IPS-11a (cell line): ENCODE data around the gene CDH26.
"Not testable (repeated sequence)": the region's sequence is repeated elsewhere in the genome, so short reads cannot be mapped to it uniquely, and the experiment has no call there.

Source experiments
- H3K4me3 ChIP-seq: one replicate; pipeline ENCODE4 v1.5.1; 2013; ENCODE audit warnings: low read depth, low read length, control low read depth

CDH26 gene

GRCh38 chr20:59940129-59940955, 17.9 kb upstream of the CDH26 start, which contains the start of the genes FAM217B and PPP1R3D:
Gene FAM217B, plus strand, starts transcription at chr20:59940389. Its CDS starts 3,555 bp downstream, at chr20:59943944.
Gene PPP1R3D, minus strand, starts transcription at chr20:59940305. Its CDS starts 374 bp downstream, at chr20:59939931.
- peak within 1 kb of the TSS; percentile 87 for H3K4me3 ChIP-seq

GRCh38 chr20:59940956-59941294, 17.3 kb upstream of the CDH26 start:
- peak overlapping the region; percentile 87 for H3K4me3 ChIP-seq

- no peak overlapping the region for H3K4me3 ChIP-seq
Measured at GRCh38 chr20:59942245-59942644, 16.0 kb upstream of the CDH26 start.

GRCh38 chr20:59944726-59945125, 13.5 kb upstream of the CDH26 start:
- no peak overlapping the region for H3K4me3 ChIP-seq

- H3K4me3 ChIP-seq, result no peak overlapping the region
Measured at GRCh38 chr20:59945175-59945574, 13.0 kb upstream of the CDH26 start.

- no peak overlapping the region for H3K4me3 ChIP-seq
Measured at GRCh38 chr20:59945731-59946130, 12.5 kb upstream of the CDH26 start.

- no peak overlapping the region for H3K4me3 ChIP-seq
Measured at GRCh38 chr20:59947376-59947775, 10.8 kb upstream of the CDH26 start.

GRCh38 chr20:59948212-59948611, 10.0 kb upstream of the CDH26 start:
- no peak overlapping the region for H3K4me3 ChIP-seq

GRCh38 chr20:59948828-59949720, 9.1 kb upstream of the CDH26 start:
- H3K4me3 ChIP-seq, result no peak overlapping the region

GRCh38 chr20:59949911-59950310, 8.3 kb upstream of the CDH26 start:
- H3K4me3 ChIP-seq, result no peak overlapping the region

GRCh38 chr20:59954718-59955117, 3.5 kb upstream of the CDH26 start:
- H3K4me3 ChIP-seq, result no peak overlapping the region

GRCh38 chr20:59955131-59955796, 3.0 kb upstream of the CDH26 start:
- H3K4me3 ChIP-seq, result no peak overlapping the region

- H3K4me3 ChIP-seq, result not testable (repeated sequence)
Measured at GRCh38 chr20:59957568-59957967, 655 bp upstream of the CDH26 start.

- no peak overlapping the region for H3K4me3 ChIP-seq
Measured at GRCh38 chr20:59958626-59959025, 403 bp downstream of the CDH26 start.

- H3K4me3 ChIP-seq, result no peak overlapping the region
Measured at GRCh38 chr20:59961423-59961822, 3.2 kb downstream of the CDH26 start.

- no peak overlapping the region for H3K4me3 ChIP-seq
Measured at GRCh38 chr20:59962155-59962554, 3.9 kb downstream of the CDH26 start.

- no peak overlapping the region for H3K4me3 ChIP-seq
Measured at GRCh38 chr20:59966428-59966827, 8.2 kb downstream of the CDH26 start.

- H3K4me3 ChIP-seq, result no peak overlapping the region
Measured at GRCh38 chr20:59971428-59971827, 13.2 kb downstream of the CDH26 start.

GRCh38 chr20:59972037-59972801, 14.0 kb downstream of the CDH26 start:
- no peak overlapping the region for H3K4me3 ChIP-seq

GRCh38 chr20:59976156-59976782, 18.0 kb downstream of the CDH26 start:
- no peak overlapping the region for H3K4me3 ChIP-seq
